ENCODE data around the gene SPECC1L. TPM values are rescaled to one million over a fixed set of nuclear protein-coding genes. Genes with fewer than 3 reads are reported as not detected.
A peak's percentile ranks its signal among the peaks of the same experiment; 100 is the strongest.

The SPECC1L gene
- total and polyA plus RNA-seq, 10 donors, result 5.0 to 65.4 (median 41.5) TPM

- 96 to 97% (median 96%) methylated on average over 9 of the region's 9 CpGs for WGBS, 5 donors
- H3K27ac ChIP-seq, result no peak overlapping the region
- intact Hi-C loops (cut with DNase I; ENCODE audit: low total_unique reads), result no loop called here
- no peak for TF ChIP-seq POLR2A (IDR thresholded peaks at IDR 0.05)
- TF ChIP-seq CTCF (IDR thresholded peaks at IDR 0.05 in 8 of 11, conservative IDR thresholded peaks at IDR 0.05 in 3 of 11), result no peak
- TF ChIP-seq POLR2AphosphoS5 (IDR thresholded peaks at IDR 0.05), result no peak
- H3K4me1 ChIP-seq, result peaks cover 0 to 24% (median 5%) of the 10 kb centered on the region in 6 donors
- H3K36me3 ChIP-seq, result peaks cover 0 to 99% (median 37%) of the 10 kb centered on the region in 6 donors
- no peak overlapping the region for H3K4me3 ChIP-seq
- no peak for DNase-seq
- no peaks in the 10 kb centered on the region for H3K27me3 ChIP-seq (replicated peaks in 1 of 7)
- no peaks in the 10 kb centered on the region for H3K9me3 ChIP-seq
Measured at GRCh38 chr22:24413271-24413670, 142.6 kb downstream of the SPECC1L start.

DNA sequence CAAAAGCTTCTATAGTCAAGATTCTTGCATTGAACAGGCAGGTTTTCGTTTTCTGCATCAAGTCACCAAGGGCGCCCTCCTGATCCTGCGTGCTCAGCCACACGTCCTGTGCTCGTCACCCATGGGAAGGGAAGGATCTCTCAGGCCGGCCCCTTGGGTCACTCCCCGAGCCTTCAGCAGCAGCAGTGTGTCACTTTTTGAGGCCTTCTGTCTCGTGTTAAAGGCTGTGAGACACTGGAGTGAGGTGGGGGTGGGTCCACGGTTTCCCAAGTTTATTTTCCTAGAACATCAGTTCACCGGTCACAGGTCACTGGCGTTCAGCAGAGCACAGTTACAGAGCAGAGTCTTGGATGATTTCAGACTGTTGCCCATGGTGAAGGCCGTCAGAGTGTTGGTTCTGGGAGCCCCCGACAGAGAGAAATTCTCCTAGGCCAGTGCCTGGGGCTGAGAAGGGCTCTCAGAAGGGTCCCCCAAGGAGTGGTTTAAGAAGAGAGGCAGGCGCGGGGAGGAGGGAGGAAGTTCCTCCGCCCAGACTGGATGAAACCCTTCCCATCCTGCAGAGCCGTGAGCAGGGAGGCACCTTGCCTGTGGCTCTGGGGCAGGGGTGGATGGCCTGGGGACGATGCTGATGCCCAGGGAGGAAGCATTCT, 143.2 kb downstream of the SPECC1L start:
- TF ChIP-seq CTCF (IDR thresholded peaks at IDR 0.05 in 8 of 11, conservative IDR thresholded peaks at IDR 0.05 in 3 of 11) (no peak), POLR2A (IDR thresholded peaks at IDR 0.05) (no peak), POLR2AphosphoS5 (IDR thresholded peaks at IDR 0.05) (no peak)
- whole genome bisulfite sequencing, 5 donors, result 86 to 94% (median 90%) methylated on average over 18 of the region's 18 CpGs
- Histone ChIP-seq H3K9me3 (no peaks in the 10 kb centered on the region), H3K4me1 (peaks cover 0 to 18% (median 2%) of the 10 kb centered on the region in 6 donors), H3K4me3 (no peak overlapping the region), H3K27ac (no peak overlapping the region), H3K27me3 (replicated peaks in 1 of 7) (no peaks in the 10 kb centered on the region), H3K36me3 (peaks cover 0 to 97% (median 37%) of the 10 kb centered on the region in 6 donors)
- no peak for DNase-seq
- intact Hi-C loops (cut with DNase I; ENCODE audit: low total_unique reads), result no loop called here

DNA sequence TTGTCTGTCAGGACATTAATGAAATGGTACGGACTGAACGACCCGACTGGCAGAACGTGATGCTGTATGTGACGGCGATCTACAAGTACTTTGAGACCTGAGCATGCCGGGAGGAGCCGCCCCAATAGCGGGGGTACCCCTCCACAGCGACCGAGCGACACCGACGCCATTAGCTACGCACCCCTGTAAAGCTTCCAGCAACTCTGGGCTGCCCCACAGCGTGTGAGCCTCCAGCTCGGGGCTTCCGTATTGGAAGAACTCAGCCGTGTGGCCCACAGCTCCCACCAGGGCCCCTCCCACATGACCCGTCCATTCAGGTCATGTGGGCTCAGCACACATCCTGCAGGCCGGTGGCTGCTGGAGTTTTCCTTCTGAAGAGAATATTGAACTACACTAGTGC, 143.9 kb downstream of the SPECC1L start:
- Histone ChIP-seq H3K27me3 (replicated peaks in 1 of 7) (no peaks in the 10 kb centered on the region), H3K4me1 (peaks cover 0 to 14% (median 3%) of the 10 kb centered on the region in 6 donors), H3K36me3 (peaks cover 0 to 90% (median 37%) of the 10 kb centered on the region in 6 donors), H3K4me3 (no peak overlapping the region), H3K27ac (no peak overlapping the region), H3K9me3 (no peaks in the 10 kb centered on the region)
- 90 to 94% (median 91%) methylated on average over 16 to 21 of the region's 21 CpGs for WGBS, 5 donors
- TF ChIP-seq CTCF (IDR thresholded peaks at IDR 0.05 in 8 of 11, conservative IDR thresholded peaks at IDR 0.05 in 3 of 11), result no peak
- DNase-seq, result peak; percentile 64
- intact Hi-C loops (cut with DNase I; ENCODE audit: low total_unique reads), result no loop called here

DNA sequence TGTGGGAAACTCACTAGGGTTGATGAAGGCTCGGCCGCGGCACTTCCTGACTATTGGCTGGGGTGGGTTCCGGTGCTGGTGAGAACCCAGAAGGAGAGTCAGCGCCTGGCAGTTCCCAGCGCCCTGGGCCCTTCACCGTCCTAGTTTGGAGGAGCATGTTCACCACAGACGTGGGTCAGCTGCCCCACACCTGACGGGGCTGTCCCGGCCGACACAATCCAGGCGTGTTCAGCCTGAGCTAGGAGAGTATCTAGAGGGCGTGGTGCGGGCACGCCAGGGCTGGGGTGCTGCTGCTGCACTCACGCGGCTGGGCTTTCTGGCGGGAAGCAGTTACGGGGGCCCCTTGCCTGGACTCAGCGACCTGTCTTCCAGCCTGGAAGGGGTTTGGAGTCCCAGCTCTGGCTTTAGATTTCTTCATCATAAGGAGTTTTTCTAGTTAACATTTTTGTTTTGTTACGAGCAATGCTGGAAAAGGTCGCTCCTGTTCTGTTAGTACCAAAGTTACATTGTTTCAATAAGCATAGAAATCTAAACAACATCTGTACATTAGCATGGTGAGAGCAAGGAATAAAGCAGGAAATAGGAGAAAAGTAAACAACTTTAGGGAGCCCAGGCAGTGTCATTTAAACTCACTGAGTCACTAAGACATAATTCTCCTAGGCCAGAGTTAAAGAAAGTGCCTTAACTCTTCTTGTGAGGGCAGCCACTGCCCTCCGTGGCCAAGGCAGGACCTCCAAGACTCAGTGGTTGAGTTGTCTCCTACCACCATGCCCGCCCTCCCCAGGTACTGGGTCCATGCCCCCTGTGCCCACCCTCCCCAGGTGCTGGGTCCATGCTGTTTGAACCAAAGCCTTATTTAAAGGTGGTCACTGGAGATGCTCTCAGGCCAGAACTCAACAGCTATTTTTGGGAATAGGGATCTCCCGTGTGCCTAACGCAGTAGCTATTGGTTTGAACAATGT, 144.6 kb downstream of the SPECC1L start:
- Histone ChIP-seq H3K9me3 (no peaks in the 10 kb centered on the region), H3K36me3 (peaks cover 0 to 83% (median 37%) of the 10 kb centered on the region in 6 donors), H3K27ac (no peak overlapping the region), H3K4me3 (no peak overlapping the region), H3K4me1 (peaks cover 0 to 14% (median 9%) of the 10 kb centered on the region in 6 donors), H3K27me3 (replicated peaks in 1 of 7) (no peaks in the 10 kb centered on the region)
- DNase-seq, result no peak
- WGBS, 5 donors, result 88 to 94% (median 91%) methylated on average over 26 of the region's 26 CpGs
- intact Hi-C loops (cut with DNase I; ENCODE audit: low total_unique reads), result no loop called here
- no peak for TF ChIP-seq CTCF (IDR thresholded peaks at IDR 0.05 in 8 of 11, conservative IDR thresholded peaks at IDR 0.05 in 3 of 11)
- TF ChIP-seq POLR2A (IDR thresholded peaks at IDR 0.05), result no peak
- peak in 1 of 3 donors; percentile 51 for TF ChIP-seq POLR2AphosphoS5 (IDR thresholded peaks at IDR 0.05)
